B cell (primary cell): ENCODE results near the gene MAG. TPM values are rescaled to one million over a fixed set of nuclear protein-coding genes. Genes with fewer than 3 reads are reported as not detected.

Experiments
- ATAC-seq: fragments of 200-7000 bp; cut with Tn5 transposase; one replicate; pipeline ENCODE4 v1.10.0; 2021; ENCODE audit warnings: low read depth, mild to moderate bottlenecking, moderate number of reproducible peaks, moderate library complexity
- CTCF ChIA-PET: fragments of 350-600 bp; sonication (Branson Sonifier 250); formaldehyde crosslinking; loops from one replicate; lab custom pipeline; 2021; ENCODE audit warnings: antibody characterized with exemption, inconsistent platforms; lab: Charles Lee
- POLR2A ChIA-PET: fragments of 350-600 bp; sonication (Branson Sonifier 250); formaldehyde crosslinking; loops from one replicate; lab custom pipeline; 2021; ENCODE audit warnings: antibody characterized with exemption; lab: Charles Lee
- DNase-seq: peaks from one replicate; pipeline ENCODE4 v3.0.0; 2013
- H2AFZ ChIP-seq: 2 replicates; pipeline ENCODE4 v1.6.1; 2012; ENCODE audit warnings: mild to moderate bottlenecking, low read depth, low read length; ENCODE audit not compliant: insufficient read depth, poor library complexity, severe bottlenecking
- H3K27ac ChIP-seq, 2 donors: 1 replicate in 1 of 2; 2 replicates in 1 of 2; pipeline ENCODE4 v1.5.1; 2012 to 2013; ENCODE audit warnings: low read length in 2 of 2, mild to moderate bottlenecking in 2 of 2, moderate library complexity in 1 of 2
- H3K27me3 ChIP-seq, 4 experiments: fragments of 200-600 bp in 1 of 4; sonication (generic) in 1 of 4; replicated peaks in 1 of 4; 1 replicate in 2 of 4; 2 replicates in 2 of 4; pipeline versions ENCODE4 v1.6.1 to v1.7.0; 2013 to 2016; ENCODE audit warnings: low read length in 3 of 4, mild to moderate bottlenecking in 2 of 4, mixed read lengths in 1 of 4, moderate library complexity in 1 of 4; ENCODE audit not compliant: insufficient read depth in 4 of 4, control insufficient read depth in 3 of 4; ENCODE audit errors: control extremely low read depth in 1 of 4
- H3K36me3 ChIP-seq, 2 experiments: replicated peaks in 1 of 2; 1 replicate in 1 of 2; 2 replicates in 1 of 2; pipeline versions ENCODE4 v1.6.1 to v1.7.1; 2013; ENCODE audit warnings: low read length in 1 of 2; ENCODE audit not compliant: insufficient read depth in 2 of 2, control insufficient read depth in 1 of 2; ENCODE audit errors: control extremely low read depth in 1 of 2, extremely low read depth in 1 of 2
- H3K4me1 ChIP-seq, 2 donors: fragments of 200-600 bp in 1 of 2; sonication (generic) in 1 of 2; 1 replicate in 1 of 2; 2 replicates in 1 of 2; pipeline versions ENCODE4 v1.5.1 to v1.6.1; 2013 to 2017; ENCODE audit warnings: low read length in 2 of 2; ENCODE audit not compliant: control insufficient read depth in 2 of 2, insufficient read depth in 2 of 2
- H3K4me2 ChIP-seq: replicated peaks from 2 replicates; pipeline ENCODE3; 2012; ENCODE audit warnings: mild to moderate bottlenecking, low read depth, low read length; ENCODE audit not compliant: poor library complexity, severe bottlenecking
- H3K4me3 ChIP-seq, 5 experiments: fragments of 200-600 bp in 1 of 5; sonication (generic) in 1 of 5; 1 replicate in 3 of 5; 2 replicates in 2 of 5; pipeline versions ENCODE4 v1.5.1 to v1.7.0; 2011 to 2016; ENCODE audit warnings: low read length in 4 of 5, mild to moderate bottlenecking in 4 of 5, low read depth in 2 of 5, control low read depth in 1 of 5, moderate library complexity in 1 of 5; ENCODE audit not compliant: insufficient read depth in 1 of 5; ENCODE audit errors: control extremely low read depth in 1 of 5, extremely low read depth in 1 of 5
- H3K79me2 ChIP-seq: fragments of 200-600 bp; sonication (generic); one replicate; pipeline ENCODE4 v1.6.0; 2016; ENCODE audit warnings: low read length; ENCODE audit not compliant: control insufficient read depth, insufficient read depth
- H3K9ac ChIP-seq: fragments of 200-600 bp; sonication (generic); 2 replicates; pipeline ENCODE4 v1.6.1; 2017; ENCODE audit warnings: mild to moderate bottlenecking, low read length, moderate library complexity
- H3K9me3 ChIP-seq, 3 donors: one replicate each; pipeline versions ENCODE4 v1.6.1 to v1.7.1; 2013; ENCODE audit warnings: low read length in 2 of 3; ENCODE audit not compliant: control insufficient read depth in 2 of 3, insufficient read depth in 1 of 3; ENCODE audit errors: control extremely low read depth in 1 of 3
- H4K20me1 ChIP-seq: 2 replicates; pipeline ENCODE4 v1.6.0; 2012; ENCODE audit warnings: mild to moderate bottlenecking, low read length; ENCODE audit not compliant: insufficient read depth, control insufficient read depth, poor library complexity, severe bottlenecking
- H3K27ac Mint-ChIP-seq: one replicate; pipeline ENCODE4 v1.8.0; 2021; ENCODE audit warnings: mixed read lengths
- H3K27me3 Mint-ChIP-seq: one replicate; pipeline ENCODE4 v1.8.0; 2021; ENCODE audit warnings: mixed read lengths
- H3K4me1 Mint-ChIP-seq: one replicate; pipeline ENCODE4 v1.8.0; 2021; ENCODE audit warnings: mixed read lengths
- H3K4me3 Mint-ChIP-seq: one replicate; pipeline ENCODE4 v1.8.0; 2021; ENCODE audit warnings: mixed read lengths
- H3K9me3 Mint-ChIP-seq: one replicate; pipeline ENCODE4 v1.8.0; 2022; ENCODE audit warnings: mixed read lengths; ENCODE audit not compliant: insufficient read depth
- EZH2 ChIP-seq: IDR thresholded peaks from 2 replicates; pipeline ENCODE4 v1.6.1; 2012; ENCODE audit warnings: borderline replicate concordance, low read depth, mild to moderate bottlenecking, moderate library complexity, low read length; ENCODE audit not compliant: insufficient read depth, poor library complexity, severe bottlenecking
- WGBS: methylation state at CpG from one replicate; pipeline ENCODE4 v1.1.5; 2013; ENCODE audit warnings: missing lambda C conversion rate; ENCODE audit not compliant: insufficient coverage; 5-methylcytosine and 5-hydroxymethylcytosine counted together
- intact Hi-C: fragments of 100-400 bp; cut with micrococcal nuclease; formaldehyde crosslinking; loops from one replicate; pipeline ENCODE4 v1.10.0; 2022
- polyA plus RNA-seq: library from polyadenylated mRNA; depleted of rRNA; stranded (reverse); fragments of >200 nt; gene quantifications from 2 replicates; pipeline ENCODE4 v1.2.3, GENCODE V29; 2012
- total RNA-seq, 2 donors: library from RNA; stranded (reverse); fragments of 120-200 nt in 1 of 2; gene quantifications; 1 replicate in 1 of 2; 2 replicates in 1 of 2; pipeline versions ENCODE4 v1.2.3 to v1.2.4, GENCODE V29; 2013 to 2022
- TF ChIP-seq, protein P1 (sequence below): fragments of 200-600 bp; IDR thresholded peaks from one replicate; pipeline ENCODE4 v1.8.0; 2022; ENCODE audit warnings: antibody characterized with exemption, mild to moderate bottlenecking

The MAG gene
- total and polyA plus RNA-seq, 2 donors (not counting 1 experiment from before 2014, with no cell fraction given): 0.12 to 0.58 TPM

DNA sequence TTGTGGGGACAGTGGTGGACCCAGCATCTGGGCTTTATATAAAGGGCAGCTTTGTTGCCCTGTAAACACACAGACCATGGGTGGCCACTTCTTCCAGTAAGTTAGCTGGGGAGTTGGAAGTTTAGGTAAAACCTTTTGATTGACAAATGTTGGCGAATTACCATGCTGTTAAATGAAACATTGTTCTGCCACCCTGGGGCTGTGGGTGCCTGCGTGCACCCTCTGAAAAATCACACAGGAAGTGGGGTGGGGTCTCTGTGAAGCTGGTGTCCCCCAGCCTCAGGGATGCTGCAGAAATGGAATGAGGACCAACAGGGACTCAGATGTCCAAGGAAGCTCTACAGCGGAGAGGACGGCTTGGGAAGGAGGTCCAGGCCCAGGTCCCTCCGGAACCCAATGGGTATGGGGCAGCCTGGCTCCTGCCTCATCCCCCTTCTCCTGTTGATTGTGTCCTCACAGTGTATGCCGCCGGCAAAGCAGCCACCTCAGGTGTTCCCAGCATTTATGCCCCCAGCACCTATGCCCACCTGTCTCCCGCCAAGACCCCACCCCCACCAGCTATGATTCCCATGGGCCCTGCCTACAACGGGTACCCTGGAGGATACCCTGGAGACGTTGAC lies 26.0 kb upstream of the MAG start:
- H3K27ac ChIP-seq: peak overlapping the region in 1 of 2 donors; percentile 51
- Mint-ChIP-seq H3K4me3 (peak overlapping the region; percentile 78), H3K9me3 (no peaks in the 10 kb centered on the region), H3K27me3 (no peaks in the 10 kb centered on the region), H3K4me1 (peaks cover 44% of the 10 kb centered on the region), H3K27ac (peak overlapping the region; percentile 91)
- intact Hi-C loops: loop anchor here (5.0 kb wide), 1 partner anchor 199 kb away; no protein-coding TSS in a partner anchor
- no peaks in the 10 kb centered on the region for H3K27me3 ChIP-seq
- ATAC-seq (no peak), DNase-seq (peak; percentile 32)
- no peaks in the 10 kb centered on the region for H3K9me3 ChIP-seq
- no peak overlapping the region for H3K9ac ChIP-seq
- H3K79me2 ChIP-seq: peaks cover 26% of the 10 kb centered on the region
- peaks cover 0 to 17% of the 10 kb centered on the region in 2 experiments for H3K36me3 ChIP-seq
- TF ChIP-seq, protein P1, sequence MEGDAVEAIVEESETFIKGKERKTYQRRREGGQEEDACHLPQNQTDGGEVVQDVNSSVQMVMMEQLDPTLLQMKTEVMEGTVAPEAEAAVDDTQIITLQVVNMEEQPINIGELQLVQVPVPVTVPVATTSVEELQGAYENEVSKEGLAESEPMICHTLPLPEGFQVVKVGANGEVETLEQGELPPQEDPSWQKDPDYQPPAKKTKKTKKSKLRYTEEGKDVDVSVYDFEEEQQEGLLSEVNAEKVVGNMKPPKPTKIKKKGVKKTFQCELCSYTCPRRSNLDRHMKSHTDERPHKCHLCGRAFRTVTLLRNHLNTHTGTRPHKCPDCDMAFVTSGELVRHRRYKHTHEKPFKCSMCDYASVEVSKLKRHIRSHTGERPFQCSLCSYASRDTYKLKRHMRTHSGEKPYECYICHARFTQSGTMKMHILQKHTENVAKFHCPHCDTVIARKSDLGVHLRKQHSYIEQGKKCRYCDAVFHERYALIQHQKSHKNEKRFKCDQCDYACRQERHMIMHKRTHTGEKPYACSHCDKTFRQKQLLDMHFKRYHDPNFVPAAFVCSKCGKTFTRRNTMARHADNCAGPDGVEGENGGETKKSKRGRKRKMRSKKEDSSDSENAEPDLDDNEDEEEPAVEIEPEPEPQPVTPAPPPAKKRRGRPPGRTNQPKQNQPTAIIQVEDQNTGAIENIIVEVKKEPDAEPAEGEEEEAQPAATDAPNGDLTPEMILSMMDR: no peak
- TF ChIP-seq EZH2: no peak
- H3K4me2 ChIP-seq: peak overlapping the region; percentile 95
- peaks cover 29 to 50% of the 10 kb centered on the region in 2 donors for H3K4me1 ChIP-seq
- ChIA-PET POLR2A (interaction anchor here (0.7 to 1.1 kb wide), 2 partner anchors 67 to 112 kb away, joined by 3 to 5 read pairs; no protein-coding TSS in a partner anchor), CTCF (interaction anchor here (0.8 to 2.2 kb wide), 8 partner anchors 15 to 229 kb away, joined by 3 to 7 read pairs (median 4); no protein-coding TSS in a partner anchor)
- H4K20me1 ChIP-seq: peaks cover 25% of the 10 kb centered on the region
- WGBS: 75% methylated on average over 7 of the region's 10 CpGs
- H3K4me3 ChIP-seq: no peak overlapping the region
- H2AFZ ChIP-seq: no peak overlapping the region
